HepG2 (cell line): ENCODE measurements around the gene MAN2A2. TPM values are rescaled to one million over a fixed set of nuclear protein-coding genes. Genes with fewer than 3 reads are reported as not detected.

Experiments
- BRD4 ChIP-seq: sonication (generic); formaldehyde crosslinking; IDR thresholded peaks from 2 replicates; pipeline ENCODE4 v1.4.0; 2020; ENCODE audit warnings: missing genetic modification reagents
- DMAP1 ChIP-seq: IDR thresholded peaks from 2 replicates; pipeline ENCODE4 v1.6.1; 2016
- HNRNPLL ChIP-seq: fragments of 200-400 bp; formaldehyde crosslinking; IDR thresholded peaks from 2 replicates; pipeline ENCODE4 v1.6.1; 2017; ENCODE audit warnings: mild to moderate bottlenecking, low read depth, low read length; ENCODE audit not compliant: poor library complexity, severe bottlenecking
- KAT8 ChIP-seq: IDR thresholded peaks from 2 replicates; pipeline ENCODE4 v1.6.1; 2016; ENCODE audit warnings: missing genetic modification reagents, missing compliant biosample characterization
- MED1 ChIP-seq: sonication (generic); formaldehyde crosslinking; IDR thresholded peaks from 2 replicates; pipeline ENCODE4 v1.4.0; 2020; ENCODE audit warnings: missing genetic modification reagents
- MIER3 ChIP-seq: IDR thresholded peaks from 2 replicates; pipeline ENCODE4 v1.6.1; 2016; ENCODE audit warnings: missing compliant biosample characterization, borderline replicate concordance
- MYC ChIP-seq: sonication (generic); formaldehyde crosslinking; IDR thresholded peaks from 2 replicates; pipeline ENCODE4 v1.9.0; 2021; ENCODE audit warnings: missing genetic modification reagents, borderline replicate concordance
- MYNN ChIP-seq: sonication (generic); formaldehyde crosslinking; IDR thresholded peaks from 2 replicates; pipeline ENCODE4 v1.4.0; 2020; ENCODE audit warnings: mild to moderate bottlenecking, low read depth, missing genetic modification reagents
- NBN ChIP-seq: fragments of 450-650 bp; conservative IDR thresholded peaks from 2 replicates; pipeline ENCODE4 v1.6.1; 2017
- NCOR1 ChIP-seq: fragments of 200-600 bp; sonication (generic); IDR thresholded peaks from 2 replicates; pipeline ENCODE4 v1.7.0; 2017; ENCODE audit warnings: antibody characterized with exemption, low read length, borderline replicate concordance
- NR3C1 ChIP-seq: sonication (generic); formaldehyde crosslinking; IDR thresholded peaks from 2 replicates; pipeline ENCODE4 v1.4.0; 2020; ENCODE audit warnings: missing genetic modification reagents
- RBAK ChIP-seq: sonication (generic); formaldehyde crosslinking; IDR thresholded peaks from 2 replicates; pipeline ENCODE4 v1.5.1; 2020; ENCODE audit warnings: mild to moderate bottlenecking, missing genetic modification reagents
- RBM22 ChIP-seq: fragments of 200-400 bp; formaldehyde crosslinking; optimal IDR thresholded peaks from 2 replicates; pipeline ENCODE3; 2017; ENCODE audit warnings: mild to moderate bottlenecking, low read length, moderate library complexity
- TARDBP ChIP-seq: sonication (generic); formaldehyde crosslinking; IDR thresholded peaks from 2 replicates; pipeline ENCODE4 v1.8.0; 2022; ENCODE audit warnings: mild to moderate bottlenecking, missing genetic modification reagents
- ZBTB21 ChIP-seq: sonication (generic); formaldehyde crosslinking; IDR thresholded peaks from 2 replicates; pipeline ENCODE4 v1.4.0; 2020; ENCODE audit warnings: missing genetic modification reagents
- ZFP82 ChIP-seq: sonication (generic); formaldehyde crosslinking; IDR thresholded peaks from 2 replicates; pipeline ENCODE4 v1.5.1; 2020; ENCODE audit warnings: mild to moderate bottlenecking, missing genetic modification reagents, borderline replicate concordance
- ZNF160 ChIP-seq: sonication (generic); formaldehyde crosslinking; IDR thresholded peaks from 2 replicates; pipeline ENCODE4 v1.8.0; 2022; ENCODE audit warnings: mild to moderate bottlenecking, inconsistent platforms, missing genetic modification reagents
- ZNF331 ChIP-seq: sonication (generic); formaldehyde crosslinking; IDR thresholded peaks from 2 replicates; pipeline ENCODE4 v1.4.0; 2020; ENCODE audit warnings: missing genetic modification reagents
- ZSCAN22 ChIP-seq: sonication (generic); formaldehyde crosslinking; IDR thresholded peaks from 2 replicates; pipeline ENCODE4 v1.4.0; 2020; ENCODE audit warnings: mild to moderate bottlenecking, missing genetic modification reagents
- polyA plus RNA-seq, 8 experiments: library from polyadenylated mRNA; depleted of rRNA in 3 of 8; stranded (reverse) in 7 of 8; unstranded in 1 of 8; fragments of >200 nt; fragmentation: Illumina TruSeq in 4 of 8; extraction: Trizol in 4 of 8; gene quantifications; 2 replicates each; pipeline versions ENCODE4 v1.2.1 to v1.2.3, GENCODE V29; 2011 to 2016; ENCODE audit warnings: low read depth in 4 of 8, missing spikeins in 1 of 8, mixed read lengths in 1 of 8; ENCODE audit not compliant: insufficient read depth in 1 of 8
- total RNA-seq, 5 experiments: library from RNA; depleted of rRNA; stranded (reverse); fragments of >200 nt; fragmentation: Illumina TruSeq; extraction: Trizol; gene quantifications; 2 replicates each; pipeline ENCODE4 v1.2.3, GENCODE V29; 2016; ENCODE audit warnings: low read depth in 1 of 5
- TF ChIP-seq, protein P1 (sequence below): sonication (generic); formaldehyde crosslinking; IDR thresholded peaks from 2 replicates; pipeline ENCODE4 v1.5.1; 2020; ENCODE audit warnings: missing genetic modification reagents, mild to moderate bottlenecking, borderline replicate concordance
- TF ChIP-seq, protein P2 (sequence below): sonication (generic); formaldehyde crosslinking; IDR thresholded peaks from 2 replicates; pipeline ENCODE4 v1.5.0; 2020; ENCODE audit warnings: missing genetic modification reagents
- TF ChIP-seq, protein P3 (sequence below): sonication (generic); formaldehyde crosslinking; conservative IDR thresholded peaks from 2 replicates; pipeline ENCODE4 v1.8.1; 2023; ENCODE audit warnings: missing genetic modification reagents
- TF ChIP-seq, protein P4 (sequence below): sonication (generic); formaldehyde crosslinking; IDR thresholded peaks from 2 replicates; pipeline ENCODE4 v1.5.1; 2020; ENCODE audit warnings: missing genetic modification reagents, mild to moderate bottlenecking, borderline replicate concordance
- TF ChIP-seq, protein P5 (sequence below): sonication (generic); formaldehyde crosslinking; IDR thresholded peaks from 2 replicates; pipeline ENCODE4 v1.4.0; 2020; ENCODE audit warnings: mild to moderate bottlenecking, missing genetic modification reagents

Gene MAN2A2
- total and polyA plus RNA-seq, 2 of the 13 experiments (the other 11 are each of a cell fraction or from before 2014, with no cell fraction given) = 17.5 to 51.5 TPM

DNA sequence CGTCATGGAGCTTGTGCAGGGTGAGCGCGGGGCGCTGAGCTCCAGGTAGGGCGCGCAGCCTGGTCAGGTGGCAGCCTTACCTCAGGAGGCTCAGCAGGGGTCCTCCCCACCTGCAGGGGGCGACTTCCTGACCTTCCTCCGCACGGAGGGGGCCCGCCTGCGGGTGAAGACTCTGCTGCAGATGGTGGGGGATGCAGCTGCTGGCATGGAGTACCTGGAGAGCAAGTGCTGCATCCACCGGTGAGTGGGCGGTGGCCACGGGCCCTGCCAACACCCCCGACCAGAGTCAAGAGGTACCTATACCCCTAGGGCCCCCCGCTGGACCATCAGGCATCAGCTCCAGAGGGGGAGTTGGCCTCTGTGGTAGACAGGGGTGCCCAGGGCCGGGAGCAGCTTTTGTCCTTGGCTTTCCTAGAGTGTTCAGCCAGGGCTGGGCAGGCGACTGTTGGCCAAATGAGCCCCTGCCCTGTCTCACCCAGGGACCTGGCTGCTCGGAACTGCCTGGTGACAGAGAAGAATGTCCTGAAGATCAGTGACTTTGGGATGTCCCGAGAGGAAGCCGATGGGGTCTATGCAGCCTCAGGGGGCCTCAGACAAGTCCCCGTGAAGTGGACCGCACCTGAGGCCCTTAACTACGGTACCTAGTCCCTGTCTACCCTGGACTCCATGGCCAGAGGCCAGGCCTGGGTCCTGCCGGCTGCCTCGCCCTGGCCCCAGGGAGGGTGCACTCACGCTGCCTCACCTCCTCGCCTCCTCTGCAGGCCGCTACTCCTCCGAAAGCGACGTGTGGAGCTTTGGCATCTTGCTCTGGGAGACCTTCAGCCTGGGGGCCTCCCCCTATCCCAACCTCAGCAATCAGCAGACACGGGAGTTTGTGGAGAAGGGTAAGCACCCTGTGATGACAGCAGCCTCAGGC lies 9.7 kb upstream of the MAN2A2 start (continued):
- TF ChIP-seq, protein P1, sequence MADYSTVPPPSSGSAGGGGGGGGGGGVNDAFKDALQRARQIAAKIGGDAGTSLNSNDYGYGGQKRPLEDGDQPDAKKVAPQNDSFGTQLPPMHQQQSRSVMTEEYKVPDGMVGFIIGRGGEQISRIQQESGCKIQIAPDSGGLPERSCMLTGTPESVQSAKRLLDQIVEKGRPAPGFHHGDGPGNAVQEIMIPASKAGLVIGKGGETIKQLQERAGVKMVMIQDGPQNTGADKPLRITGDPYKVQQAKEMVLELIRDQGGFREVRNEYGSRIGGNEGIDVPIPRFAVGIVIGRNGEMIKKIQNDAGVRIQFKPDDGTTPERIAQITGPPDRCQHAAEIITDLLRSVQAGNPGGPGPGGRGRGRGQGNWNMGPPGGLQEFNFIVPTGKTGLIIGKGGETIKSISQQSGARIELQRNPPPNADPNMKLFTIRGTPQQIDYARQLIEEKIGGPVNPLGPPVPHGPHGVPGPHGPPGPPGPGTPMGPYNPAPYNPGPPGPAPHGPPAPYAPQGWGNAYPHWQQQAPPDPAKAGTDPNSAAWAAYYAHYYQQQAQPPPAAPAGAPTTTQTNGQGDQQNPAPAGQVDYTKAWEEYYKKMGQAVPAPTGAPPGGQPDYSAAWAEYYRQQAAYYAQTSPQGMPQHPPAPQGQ = no peak
- TF ChIP-seq BRD4 (CRISPR knock-in tag) (no peak), MYNN (no peak), TARDBP (CRISPR knock-in tag) (0 out of 2 replicates have a peak, but pooled peaks have one; percentile 26), NCOR1 (no peak), MIER3 (CRISPR knock-in tag) (no peak), RBAK (CRISPR knock-in tag) (no peak), NR3C1 (no peak), ZFP82 (CRISPR knock-in tag) (no peak), DMAP1 (0 out of 2 replicates have a peak, but pooled peaks have one; percentile 53), NBN (no peak), KAT8 (CRISPR knock-in tag) (peak; percentile 76; the same call in 1 of the 2 replicates), ZSCAN22 (CRISPR knock-in tag) (no peak), ZBTB21 (CRISPR knock-in tag) (no peak), MED1 (CRISPR knock-in tag) (no peak), RBM22 (no peak), ZNF331 (CRISPR knock-in tag) (peak; percentile 33; the same call in 1 of the 2 replicates), HNRNPLL (peak; percentile 35), MYC (CRISPR knock-in tag) (peak; percentile 77), ZNF160 (CRISPR knock-in tag) (no peak)
- TF ChIP-seq, protein P2, sequence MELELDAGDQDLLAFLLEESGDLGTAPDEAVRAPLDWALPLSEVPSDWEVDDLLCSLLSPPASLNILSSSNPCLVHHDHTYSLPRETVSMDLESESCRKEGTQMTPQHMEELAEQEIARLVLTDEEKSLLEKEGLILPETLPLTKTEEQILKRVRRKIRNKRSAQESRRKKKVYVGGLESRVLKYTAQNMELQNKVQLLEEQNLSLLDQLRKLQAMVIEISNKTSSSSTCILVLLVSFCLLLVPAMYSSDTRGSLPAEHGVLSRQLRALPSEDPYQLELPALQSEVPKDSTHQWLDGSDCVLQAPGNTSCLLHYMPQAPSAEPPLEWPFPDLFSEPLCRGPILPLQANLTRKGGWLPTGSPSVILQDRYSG (CRISPR knock-in tag) = no peak
- TF ChIP-seq, protein P3, sequence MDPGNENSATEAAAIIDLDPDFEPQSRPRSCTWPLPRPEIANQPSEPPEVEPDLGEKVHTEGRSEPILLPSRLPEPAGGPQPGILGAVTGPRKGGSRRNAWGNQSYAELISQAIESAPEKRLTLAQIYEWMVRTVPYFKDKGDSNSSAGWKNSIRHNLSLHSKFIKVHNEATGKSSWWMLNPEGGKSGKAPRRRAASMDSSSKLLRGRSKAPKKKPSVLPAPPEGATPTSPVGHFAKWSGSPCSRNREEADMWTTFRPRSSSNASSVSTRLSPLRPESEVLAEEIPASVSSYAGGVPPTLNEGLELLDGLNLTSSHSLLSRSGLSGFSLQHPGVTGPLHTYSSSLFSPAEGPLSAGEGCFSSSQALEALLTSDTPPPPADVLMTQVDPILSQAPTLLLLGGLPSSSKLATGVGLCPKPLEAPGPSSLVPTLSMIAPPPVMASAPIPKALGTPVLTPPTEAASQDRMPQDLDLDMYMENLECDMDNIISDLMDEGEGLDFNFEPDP (CRISPR knock-in tag) = no peak
- TF ChIP-seq, protein P4, sequence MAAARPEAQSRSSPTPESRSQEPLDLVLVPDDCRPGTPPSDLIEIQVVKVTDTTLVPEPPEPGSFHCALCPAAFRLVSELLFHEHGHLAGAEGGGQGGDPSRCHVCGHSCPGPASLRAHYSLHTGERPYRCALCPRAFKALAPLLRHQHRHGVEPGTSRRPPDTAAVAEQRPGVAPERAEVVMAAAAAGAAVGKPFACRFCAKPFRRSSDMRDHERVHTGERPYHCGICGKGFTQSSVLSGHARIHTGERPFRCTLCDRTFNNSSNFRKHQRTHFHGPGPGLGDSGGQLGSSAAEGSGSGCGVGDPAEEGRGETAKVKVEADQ = 0 out of 2 replicates have a peak, but pooled peaks have one; percentile 80
- TF ChIP-seq, protein P5, sequence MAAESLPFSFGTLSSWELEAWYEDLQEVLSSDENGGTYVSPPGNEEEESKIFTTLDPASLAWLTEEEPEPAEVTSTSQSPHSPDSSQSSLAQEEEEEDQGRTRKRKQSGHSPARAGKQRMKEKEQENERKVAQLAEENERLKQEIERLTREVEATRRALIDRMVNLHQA (CRISPR knock-in tag) = no peak
